Measurements from ENCODE around the gene TRPM3.

TRPM3 gene

DNA sequence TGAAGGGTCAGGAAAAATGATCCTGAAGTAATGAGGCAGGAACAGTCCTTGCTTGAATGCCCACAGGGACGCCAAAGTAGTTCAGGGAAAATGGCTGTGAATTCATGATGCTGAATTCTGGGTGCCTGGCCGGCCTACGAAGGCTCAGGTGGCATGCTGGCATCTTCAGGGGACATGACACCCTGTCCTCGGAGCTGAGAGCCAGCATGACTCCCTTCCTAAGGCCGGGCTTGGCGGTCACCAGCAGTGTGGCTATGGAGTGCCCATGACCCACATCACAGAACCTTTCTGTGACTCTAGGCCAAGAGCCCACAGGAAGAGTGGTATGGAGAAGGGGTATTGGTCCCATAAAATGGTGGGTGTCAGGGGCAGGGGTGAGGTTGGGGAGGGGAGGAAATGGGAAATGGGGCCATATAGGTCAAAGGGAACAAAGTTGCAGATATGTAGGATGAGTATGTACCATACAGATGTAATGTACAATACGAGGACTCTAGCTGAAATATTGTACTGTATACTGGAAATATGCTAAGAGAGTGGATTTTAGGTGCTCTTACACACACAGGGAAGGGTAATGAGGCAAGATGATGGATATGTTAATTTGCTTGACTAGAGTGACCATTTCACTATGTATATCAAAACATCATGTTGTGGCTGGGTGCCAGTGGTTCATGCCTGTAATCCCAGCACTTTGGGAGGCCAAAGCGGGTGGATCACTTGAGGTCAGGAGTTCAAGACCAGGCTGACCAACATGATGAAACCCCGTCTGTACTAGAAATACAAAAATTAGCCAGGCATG is 504.2 kb downstream of the TRPM3 start:
- H3K4me1 ChIP-seq (ENCODE audit: insufficient read depth, poor library complexity, severe bottlenecking) = no peaks in the 10 kb centered on the region
- no peak for ATAC-seq (ENCODE audit: low read depth)

GRCh38 chr9:70616228-70616990 is 505.0 kb downstream of the TRPM3 start:
- H3K27ac ChIP-seq (ENCODE audit: poor library complexity, severe bottlenecking) = no peak overlapping the region
- no peaks in the 10 kb centered on the region for H3K27me3 ChIP-seq (ENCODE audit: insufficient read depth, poor library complexity, severe bottlenecking)
- TF ChIP-seq, protein P1, sequence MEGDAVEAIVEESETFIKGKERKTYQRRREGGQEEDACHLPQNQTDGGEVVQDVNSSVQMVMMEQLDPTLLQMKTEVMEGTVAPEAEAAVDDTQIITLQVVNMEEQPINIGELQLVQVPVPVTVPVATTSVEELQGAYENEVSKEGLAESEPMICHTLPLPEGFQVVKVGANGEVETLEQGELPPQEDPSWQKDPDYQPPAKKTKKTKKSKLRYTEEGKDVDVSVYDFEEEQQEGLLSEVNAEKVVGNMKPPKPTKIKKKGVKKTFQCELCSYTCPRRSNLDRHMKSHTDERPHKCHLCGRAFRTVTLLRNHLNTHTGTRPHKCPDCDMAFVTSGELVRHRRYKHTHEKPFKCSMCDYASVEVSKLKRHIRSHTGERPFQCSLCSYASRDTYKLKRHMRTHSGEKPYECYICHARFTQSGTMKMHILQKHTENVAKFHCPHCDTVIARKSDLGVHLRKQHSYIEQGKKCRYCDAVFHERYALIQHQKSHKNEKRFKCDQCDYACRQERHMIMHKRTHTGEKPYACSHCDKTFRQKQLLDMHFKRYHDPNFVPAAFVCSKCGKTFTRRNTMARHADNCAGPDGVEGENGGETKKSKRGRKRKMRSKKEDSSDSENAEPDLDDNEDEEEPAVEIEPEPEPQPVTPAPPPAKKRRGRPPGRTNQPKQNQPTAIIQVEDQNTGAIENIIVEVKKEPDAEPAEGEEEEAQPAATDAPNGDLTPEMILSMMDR (IDR thresholded peaks at IDR 0.05; ENCODE audit: poor library complexity, severe bottlenecking) = no peak
- no peaks in the 10 kb centered on the region for H3K4me1 ChIP-seq (ENCODE audit: insufficient read depth, poor library complexity, severe bottlenecking)
- ATAC-seq (ENCODE audit: low read depth) = no peak
- no peaks in the 10 kb centered on the region for H3K9me3 ChIP-seq (ENCODE audit: severe bottlenecking)
- no peak overlapping the region for H3K4me3 ChIP-seq (ENCODE audit: severe bottlenecking)
- no peaks in the 10 kb centered on the region for H3K36me3 ChIP-seq (ENCODE audit: low read depth)
- DNase-seq (ENCODE audit: low spot score) = no peak

More for the DNA sequence above, 504.2 kb downstream of the TRPM3 start:
- H3K27me3 ChIP-seq (ENCODE audit: insufficient read depth, poor library complexity, severe bottlenecking) = no peaks in the 10 kb centered on the region
- H3K9me3 ChIP-seq (ENCODE audit: severe bottlenecking) = no peaks in the 10 kb centered on the region
- TF ChIP-seq, protein P1 (IDR thresholded peaks at IDR 0.05; ENCODE audit: poor library complexity, severe bottlenecking) = no peak
- DNase-seq (ENCODE audit: low spot score) = no peak
- H3K27ac ChIP-seq (ENCODE audit: poor library complexity, severe bottlenecking) = no peak overlapping the region
- H3K4me3 ChIP-seq (ENCODE audit: severe bottlenecking) = no peak overlapping the region
- H3K36me3 ChIP-seq (ENCODE audit: low read depth) = no peaks in the 10 kb centered on the region

GRCh38 chr9:70615464-70616138 is 505.8 kb downstream of the TRPM3 start:
- Histone ChIP-seq H3K27ac (ENCODE audit: poor library complexity, severe bottlenecking) (no peak overlapping the region), H3K4me3 (ENCODE audit: severe bottlenecking) (no peak overlapping the region), H3K9me3 (ENCODE audit: severe bottlenecking) (no peaks in the 10 kb centered on the region), H3K4me1 (ENCODE audit: insufficient read depth, poor library complexity, severe bottlenecking) (no peaks in the 10 kb centered on the region), H3K27me3 (ENCODE audit: insufficient read depth, poor library complexity, severe bottlenecking) (no peaks in the 10 kb centered on the region), H3K36me3 (ENCODE audit: low read depth) (no peaks in the 10 kb centered on the region)
- TF ChIP-seq, protein P1 (IDR thresholded peaks at IDR 0.05; ENCODE audit: poor library complexity, severe bottlenecking) = no peak
- DNase-seq (ENCODE audit: low spot score) (no peak), ATAC-seq (ENCODE audit: low read depth) (no peak)

DNA sequence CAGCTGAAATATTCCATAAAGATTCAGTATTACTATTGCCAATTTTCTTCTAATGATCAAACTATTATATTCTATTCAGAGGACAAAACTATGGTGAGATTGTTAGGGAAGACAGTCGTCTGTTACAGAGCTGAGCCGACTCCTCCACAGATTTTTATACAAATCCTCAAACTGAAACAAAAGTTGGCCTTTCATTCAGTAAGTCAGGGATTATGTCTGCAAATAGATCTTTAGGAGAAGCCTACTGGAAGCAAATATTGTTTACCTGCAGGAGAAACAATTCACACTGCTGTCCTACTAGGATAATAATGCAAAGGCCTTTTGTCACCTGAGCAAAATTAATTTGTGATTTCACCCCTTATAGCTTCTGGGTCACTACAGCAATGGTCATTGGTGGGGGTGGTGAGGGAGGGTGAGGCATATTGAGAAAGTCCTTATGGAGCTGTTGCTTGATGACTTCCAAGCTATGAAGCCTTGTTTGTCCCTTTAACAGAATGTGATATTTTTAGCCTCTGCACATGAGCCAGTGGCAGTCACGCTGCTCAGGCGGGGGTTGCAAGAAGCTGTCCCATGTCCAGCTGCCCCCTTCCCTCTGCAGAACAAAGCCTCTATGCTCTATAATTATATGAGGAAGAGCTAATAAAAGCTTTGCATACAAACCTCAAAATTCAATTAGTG is 506.5 kb downstream of the TRPM3 start:
- H3K36me3 ChIP-seq (ENCODE audit: low read depth) = no peaks in the 10 kb centered on the region
- no peak overlapping the region for H3K4me3 ChIP-seq (ENCODE audit: severe bottlenecking)
- no peak for DNase-seq (ENCODE audit: low spot score)
- H3K4me1 ChIP-seq (ENCODE audit: insufficient read depth, poor library complexity, severe bottlenecking) = no peaks in the 10 kb centered on the region
- H3K9me3 ChIP-seq (ENCODE audit: severe bottlenecking) = no peaks in the 10 kb centered on the region
- no peak for ATAC-seq (ENCODE audit: low read depth)
- no peaks in the 10 kb centered on the region for H3K27me3 ChIP-seq (ENCODE audit: insufficient read depth, poor library complexity, severe bottlenecking)
- TF ChIP-seq, protein P1 (IDR thresholded peaks at IDR 0.05; ENCODE audit: poor library complexity, severe bottlenecking) = no peak
- H3K27ac ChIP-seq (ENCODE audit: poor library complexity, severe bottlenecking) = no peak overlapping the region

Data from RWPE2 (cell line).